Activated CD8-positive, alpha-beta T cell treated with anti-CD3 and anti-CD28 coated beads for 36 hours (primary cell): Measurements from ENCODE around the gene PSMC4. TPM values are rescaled to one million over a fixed set of nuclear protein-coding genes. Genes with fewer than 3 reads are reported as not detected.

Experiments
- ATAC-seq: fragments of 200-7000 bp; cut with Tn5 transposase; one replicate; pipeline ENCODE4 v1.10.0; 2021; ENCODE audit warnings: mild to moderate bottlenecking, moderate library complexity
- CTCF ChIA-PET: fragments of 350-600 bp; sonication (Branson Sonifier 250); formaldehyde crosslinking; loops from one replicate; lab custom pipeline; 2021; ENCODE audit warnings: antibody characterized with exemption; lab: Charles Lee
- POLR2A ChIA-PET: fragments of 350-600 bp; sonication (Branson Sonifier 250); formaldehyde crosslinking; loops from one replicate; lab custom pipeline; 2021; ENCODE audit warnings: antibody characterized with exemption; lab: Charles Lee
- DNase-seq: peaks from one replicate; pipeline ENCODE4 v3.0.0-alpha.2; 2020
- H3K27ac Mint-ChIP-seq: one replicate; pipeline ENCODE4 v1.8.0; 2021; ENCODE audit warnings: mild to moderate bottlenecking, mixed read lengths
- H3K27me3 Mint-ChIP-seq: one replicate; pipeline ENCODE4 v1.8.0; 2021; ENCODE audit warnings: mixed read lengths
- H3K36me3 Mint-ChIP-seq: one replicate; pipeline ENCODE4 v1.8.0; 2021; ENCODE audit warnings: low read depth, mixed read lengths
- H3K4me1 Mint-ChIP-seq: one replicate; pipeline ENCODE4 v1.8.0; 2021; ENCODE audit warnings: low read depth, mixed read lengths
- H3K4me3 Mint-ChIP-seq: one replicate; pipeline ENCODE4 v1.8.0; 2021; ENCODE audit warnings: mild to moderate bottlenecking, moderate library complexity, mixed read lengths
- H3K9me3 Mint-ChIP-seq: one replicate; pipeline ENCODE4 v1.8.0; 2021; ENCODE audit warnings: mixed read lengths
- CTCF ChIP-seq: fragments of 200-600 bp; IDR thresholded peaks from one replicate; pipeline ENCODE4 v1.8.0; 2022; ENCODE audit warnings: antibody characterized with exemption, mild to moderate bottlenecking
- intact Hi-C: fragments of 100-400 bp; cut with micrococcal nuclease; formaldehyde crosslinking; loops from one replicate; pipeline ENCODE4 v1.10.0; 2022
- total RNA-seq, 2 experiments: library from RNA; stranded (reverse); gene quantifications; one replicate each; pipeline ENCODE4 v1.2.3, GENCODE V29; 2021

The PSMC4 gene
- total RNA-seq, 2 experiments from 2014 or later: 105 to 107 TPM

GRCh38 chr19:39983695-39984300 lies 12.8 kb downstream of the PSMC4 start:
- Mint-ChIP-seq H3K4me3 (no peak overlapping the region), H3K27me3 (no peaks in the 10 kb centered on the region), H3K27ac (no peak overlapping the region), H3K4me1 (peaks cover under 1% of the 10 kb centered on the region), H3K9me3 (peaks cover 35% of the 10 kb centered on the region), H3K36me3 (peaks cover 80% of the 10 kb centered on the region)
- TF ChIP-seq CTCF: no peak
- DNase-seq (no peak), ATAC-seq (no peak)
- intact Hi-C loops: no loop called here
- POLR2A ChIA-PET: interaction anchor here (2.4 kb wide), 1 partner anchor 13 kb away, joined by 7 read pairs; the partner anchor contains the start of gene ZNF546
- CTCF ChIA-PET: interaction anchor here (1.5 kb wide), 1 partner anchor 140 kb away, joined by 3 read pairs; no protein-coding TSS in a partner anchor

GRCh38 chr19:39986643-39987042 lies 15.7 kb downstream of the PSMC4 start:
- peaks cover 52% of the 10 kb centered on the region for H3K36me3 Mint-ChIP-seq
- TF ChIP-seq CTCF: no peak
- H3K4me1 Mint-ChIP-seq: peaks cover 19% of the 10 kb centered on the region
- CTCF ChIA-PET: interaction anchor here (1.6 kb wide), 1 partner anchor 16 kb away, joined by 8 read pairs; the partner anchor contains the start of gene PSMC4
- H3K9me3 Mint-ChIP-seq: peaks cover 35% of the 10 kb centered on the region
- no peaks in the 10 kb centered on the region for H3K27me3 Mint-ChIP-seq
- no peak for DNase-seq
- POLR2A ChIA-PET: no interaction called here
- H3K4me3 Mint-ChIP-seq: no peak overlapping the region
- intact Hi-C loops: no loop called here
- no peak overlapping the region for H3K27ac Mint-ChIP-seq
- ATAC-seq: no peak

GRCh38 chr19:39987167-39987566 lies 16.2 kb downstream of the PSMC4 start:
- DNase-seq: no peak
- Mint-ChIP-seq H3K27ac (no peak overlapping the region), H3K4me1 (peaks cover 23% of the 10 kb centered on the region), H3K27me3 (no peaks in the 10 kb centered on the region), H3K36me3 (peaks cover 52% of the 10 kb centered on the region), H3K9me3 (peaks cover 35% of the 10 kb centered on the region), H3K4me3 (no peak overlapping the region)
- intact Hi-C loops: no loop called here
- ATAC-seq: no peak
- POLR2A ChIA-PET: no interaction called here
- no peak for TF ChIP-seq CTCF
- CTCF ChIA-PET: no interaction called here

- no peak overlapping the region for H3K27ac Mint-ChIP-seq
These were observed 16.6 kb downstream of the PSMC4 start for GRCh38 chr19:39987596-39987995.

More at GRCh38 chr19:39987596-39987995, 16.6 kb downstream of the PSMC4 start:
- TF ChIP-seq CTCF: no peak
- peaks cover 27% of the 10 kb centered on the region for H3K4me1 Mint-ChIP-seq
- ChIA-PET CTCF (no interaction called here), POLR2A (no interaction called here)
- peaks cover 51% of the 10 kb centered on the region for H3K36me3 Mint-ChIP-seq
- no peaks in the 10 kb centered on the region for H3K27me3 Mint-ChIP-seq
- DNase-seq (no peak), ATAC-seq (no peak)
- no peak overlapping the region for H3K4me3 Mint-ChIP-seq
- intact Hi-C loops: no loop called here
- peaks cover 35% of the 10 kb centered on the region for H3K9me3 Mint-ChIP-seq
